ENCODE data around the gene HSD11B2. TPM values are rescaled to one million over a fixed set of nuclear protein-coding genes. Genes with fewer than 3 reads are reported as not detected.

HSD11B2 gene
- total RNA-seq, 1 experiment from 2014 or later, result 5.3 TPM

DNA sequence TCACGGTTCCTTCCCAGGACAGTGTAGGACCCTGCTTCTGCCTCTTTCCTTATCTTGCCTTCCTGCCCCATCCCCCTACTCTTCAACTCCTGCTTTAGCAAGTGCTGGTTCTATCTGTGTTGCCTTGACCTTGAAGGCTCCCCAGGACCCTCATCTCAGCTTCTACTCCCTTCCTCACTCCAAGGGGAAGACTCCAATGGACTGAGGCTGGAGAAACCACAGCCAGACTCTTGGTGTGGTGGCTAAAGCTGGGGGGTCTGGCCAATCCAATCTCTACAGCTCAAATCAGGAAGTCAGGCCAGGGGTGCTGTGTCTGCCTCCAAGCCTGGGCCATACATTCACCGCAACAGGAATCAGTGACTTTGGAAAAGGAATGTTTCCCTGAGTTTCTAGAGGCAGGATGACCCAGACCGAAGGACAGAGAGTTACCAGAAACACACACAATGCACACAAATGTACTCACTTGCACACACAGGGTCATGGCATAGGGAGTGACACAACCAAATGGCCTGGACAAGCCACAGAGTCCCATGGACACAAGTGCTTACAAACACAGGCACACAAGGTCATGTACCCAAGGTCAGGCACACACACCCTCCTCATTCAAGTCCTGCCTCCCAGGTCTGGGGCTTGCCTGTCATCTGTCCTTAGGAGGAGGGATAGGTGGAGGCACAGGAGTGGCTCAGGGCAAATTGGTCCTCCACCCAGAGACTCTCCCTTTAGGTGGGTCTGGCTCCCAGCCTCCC is 1.7 kb upstream of the HSD11B2 start:
- Histone ChIP-seq H3K9me2 (ENCODE audit: insufficient read depth) (no peaks in the 10 kb centered on the region), H2AFZ (no peak overlapping the region), H3K9me3 (ENCODE audit: insufficient read depth, low read depth) (no peaks in the 10 kb centered on the region), H3K36me3 (ENCODE audit: low read depth) (no peaks in the 10 kb centered on the region), H4K20me1 (ENCODE audit: insufficient read depth) (no peaks in the 10 kb centered on the region), H3K79me2 (ENCODE audit: low read depth) (no peaks in the 10 kb centered on the region), H3K27ac (no peak overlapping the region), H3K4me2 (peak overlapping the region; percentile 80; the same call in 1 of the 2 replicates), H3K4me1 (replicated peaks; ENCODE audit: insufficient read depth) (no peaks in the 10 kb centered on the region; the same call in none of the 2 replicates), H3K27me3 (ENCODE audit: insufficient read depth, low read depth) (no peaks in the 10 kb centered on the region), H3K4me3 (no peak overlapping the region), H3F3A (ENCODE audit: insufficient read depth, low read depth) (peaks cover 20% of the 10 kb centered on the region; the same call in 1 of the 2 replicates)
- DNase-seq, result no peak
- BruUV-seq (replicated peaks), result no TSS peak
- POLR2A ChIA-PET (ENCODE audit: unreplicated experiment), result no interaction called here
- intact Hi-C loops (cut with micrococcal nuclease; ENCODE audit: unreplicated experiment), result no loop called here
- CTCF ChIA-PET, result interaction anchor here (0.7 to 1.9 kb wide), 5 partner anchors 14 to 188 kb away, joined by 3 to 13 read pairs (median 4); no protein-coding TSS in a partner anchor
- TF ChIP-seq, protein P1, sequence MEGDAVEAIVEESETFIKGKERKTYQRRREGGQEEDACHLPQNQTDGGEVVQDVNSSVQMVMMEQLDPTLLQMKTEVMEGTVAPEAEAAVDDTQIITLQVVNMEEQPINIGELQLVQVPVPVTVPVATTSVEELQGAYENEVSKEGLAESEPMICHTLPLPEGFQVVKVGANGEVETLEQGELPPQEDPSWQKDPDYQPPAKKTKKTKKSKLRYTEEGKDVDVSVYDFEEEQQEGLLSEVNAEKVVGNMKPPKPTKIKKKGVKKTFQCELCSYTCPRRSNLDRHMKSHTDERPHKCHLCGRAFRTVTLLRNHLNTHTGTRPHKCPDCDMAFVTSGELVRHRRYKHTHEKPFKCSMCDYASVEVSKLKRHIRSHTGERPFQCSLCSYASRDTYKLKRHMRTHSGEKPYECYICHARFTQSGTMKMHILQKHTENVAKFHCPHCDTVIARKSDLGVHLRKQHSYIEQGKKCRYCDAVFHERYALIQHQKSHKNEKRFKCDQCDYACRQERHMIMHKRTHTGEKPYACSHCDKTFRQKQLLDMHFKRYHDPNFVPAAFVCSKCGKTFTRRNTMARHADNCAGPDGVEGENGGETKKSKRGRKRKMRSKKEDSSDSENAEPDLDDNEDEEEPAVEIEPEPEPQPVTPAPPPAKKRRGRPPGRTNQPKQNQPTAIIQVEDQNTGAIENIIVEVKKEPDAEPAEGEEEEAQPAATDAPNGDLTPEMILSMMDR (conservative IDR thresholded peaks at IDR 0.05), result no peak
- no peak for TF ChIP-seq EZH2 (IDR thresholded peaks at IDR 0.05; ENCODE audit: low read depth)

DNA sequence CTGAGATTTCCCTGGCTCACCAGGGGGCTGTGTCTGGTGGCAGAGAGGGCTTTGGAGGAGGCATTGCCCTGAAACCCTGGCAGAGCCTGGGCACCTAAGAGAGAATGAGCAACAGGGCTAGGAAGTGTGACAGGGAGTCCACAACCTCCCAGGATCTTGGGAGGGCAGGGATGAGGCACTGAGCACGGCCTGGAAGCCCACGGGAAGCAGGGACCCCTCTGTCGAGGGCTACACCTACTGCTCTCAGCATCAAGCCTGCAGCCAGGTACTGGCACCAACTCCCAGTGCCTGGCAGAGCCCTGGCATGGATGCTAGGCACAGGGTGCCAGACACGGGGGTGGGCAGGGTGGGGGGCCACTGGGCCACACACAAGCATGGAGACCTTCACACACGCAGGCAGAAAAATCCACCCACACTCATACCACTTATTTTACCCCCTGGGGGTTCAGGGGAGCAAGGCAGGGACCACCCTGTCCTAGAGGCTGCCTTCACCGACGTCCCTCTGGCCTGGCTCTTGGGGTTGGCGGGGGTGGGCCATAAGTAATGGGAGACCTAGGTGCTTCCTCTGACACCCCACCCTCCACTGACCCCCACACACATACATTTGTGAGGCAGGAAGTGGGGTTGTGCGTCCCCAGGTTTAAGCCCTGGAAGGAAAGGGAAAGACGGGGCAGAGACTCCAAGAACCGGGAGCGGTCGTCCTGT is 970 bp upstream of the HSD11B2 start:
- Histone ChIP-seq H3K9me3 (ENCODE audit: insufficient read depth, low read depth) (no peaks in the 10 kb centered on the region), H3K4me1 (replicated peaks; ENCODE audit: insufficient read depth) (no peaks in the 10 kb centered on the region; the same call in none of the 2 replicates), H3K4me2 (peak overlapping the region; percentile 80), H3K9me2 (ENCODE audit: insufficient read depth) (no peaks in the 10 kb centered on the region), H3K27ac (no peak overlapping the region), H3K27me3 (ENCODE audit: insufficient read depth, low read depth) (no peaks in the 10 kb centered on the region), H3K4me3 (peak overlapping the region; percentile 64), H2AFZ (peak overlapping the region; percentile 95), H4K20me1 (ENCODE audit: insufficient read depth) (no peaks in the 10 kb centered on the region), H3K79me2 (ENCODE audit: low read depth) (no peaks in the 10 kb centered on the region), H3K36me3 (ENCODE audit: low read depth) (no peaks in the 10 kb centered on the region), H3F3A (ENCODE audit: insufficient read depth, low read depth) (peaks cover 23% of the 10 kb centered on the region; the same call in 1 of the 2 replicates)
- ChIA-PET CTCF (no interaction called here), POLR2A (ENCODE audit: unreplicated experiment) (no interaction called here)
- DNase-seq, result no peak
- no peak for TF ChIP-seq EZH2 (IDR thresholded peaks at IDR 0.05; ENCODE audit: low read depth)
- TF ChIP-seq, protein P1 (conservative IDR thresholded peaks at IDR 0.05), result no peak
- no TSS peak for BruUV-seq (replicated peaks)
- intact Hi-C loops (cut with micrococcal nuclease; ENCODE audit: unreplicated experiment), result no loop called here

DNA sequence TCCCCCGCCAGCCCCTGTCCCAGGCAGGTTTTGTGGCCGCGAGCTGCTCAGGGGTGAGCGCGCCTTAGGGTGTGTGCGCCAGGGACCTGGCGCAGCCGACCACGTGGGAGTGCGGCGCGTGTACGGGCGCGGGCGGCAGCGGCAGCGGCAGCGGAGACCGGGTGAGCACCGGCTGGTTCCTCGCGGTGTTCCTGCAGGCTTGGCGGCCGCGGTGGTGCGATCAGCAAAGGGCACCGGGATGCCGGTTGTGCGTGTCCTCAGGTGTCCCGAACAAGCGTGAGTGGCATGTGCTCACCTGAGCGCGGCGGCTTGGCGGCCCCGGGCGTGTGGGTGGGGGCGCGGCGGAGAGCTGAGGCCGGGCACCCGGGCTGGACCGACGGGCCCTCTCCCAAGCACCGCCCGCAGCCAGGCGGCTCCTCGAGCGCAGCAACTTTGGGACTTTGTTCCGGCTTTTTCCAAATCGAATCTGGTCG is 381 bp upstream of the HSD11B2 start:
- H3K36me3 ChIP-seq (ENCODE audit: low read depth), result no peaks in the 10 kb centered on the region
- H4K20me1 ChIP-seq (ENCODE audit: insufficient read depth), result no peaks in the 10 kb centered on the region
- peak; percentile 40 to 54 for DNase-seq
- no peak overlapping the region for H3K27ac ChIP-seq
- intact Hi-C loops (cut with micrococcal nuclease; ENCODE audit: unreplicated experiment), result no loop called here
- H3K27me3 ChIP-seq (ENCODE audit: insufficient read depth, low read depth), result no peaks in the 10 kb centered on the region
- peak overlapping the region; percentile 64 for H3K4me3 ChIP-seq
- TF ChIP-seq EZH2 (IDR thresholded peaks at IDR 0.05; ENCODE audit: low read depth), result no peak
- TF ChIP-seq, protein P1 (conservative IDR thresholded peaks at IDR 0.05), result no peak
- ChIA-PET POLR2A (ENCODE audit: unreplicated experiment) (interaction anchor here (0.6 to 0.9 kb wide), 4 partner anchors 51 to 459 kb away, joined by 3 to 11 read pairs (median 8); partner anchors contain the start of gene ATP6V0D1), CTCF (interaction anchor here (1.4 kb wide), 1 partner anchor 35 kb away, joined by 4 read pairs; no protein-coding TSS in a partner anchor)
- H3K4me2 ChIP-seq, result peak overlapping the region; percentile 80
- peaks cover 23% of the 10 kb centered on the region; the same call in 1 of the 2 replicates for H3F3A ChIP-seq (ENCODE audit: insufficient read depth, low read depth)
- no peaks in the 10 kb centered on the region for H3K9me3 ChIP-seq (ENCODE audit: insufficient read depth, low read depth)
- no peaks in the 10 kb centered on the region; the same call in none of the 2 replicates for H3K4me1 ChIP-seq (replicated peaks; ENCODE audit: insufficient read depth)
- H3K79me2 ChIP-seq (ENCODE audit: low read depth), result no peaks in the 10 kb centered on the region
- BruUV-seq (replicated peaks), result no TSS peak
- no peaks in the 10 kb centered on the region for H3K9me2 ChIP-seq (ENCODE audit: insufficient read depth)
- H2AFZ ChIP-seq, result peak overlapping the region; percentile 95

Data from PC-9 (cell line).